ENCODE results near the gene TENM3.

Gene TENM3

GRCh38 chr4:182255441-182256190 is 12.4 kb downstream of the TENM3 start:
- no peak for DNase-seq

GRCh38 chr4:182257016-182257415 is 13.8 kb downstream of the TENM3 start:
- no peak for DNase-seq

GRCh38 chr4:182257503-182257902 is 14.3 kb downstream of the TENM3 start:
- no peak for DNase-seq

GRCh38 chr4:182258441-182259000 is 15.3 kb downstream of the TENM3 start:
- no peak for DNase-seq

- DNase-seq = no peak
Measured at GRCh38 chr4:182261651-182262223, 18.5 kb downstream of the TENM3 start.

- no peak for DNase-seq
Measured at GRCh38 chr4:182263562-182263961, 20.4 kb downstream of the TENM3 start.

- DNase-seq = no peak
Measured at GRCh38 chr4:182264139-182264752, 21.0 kb downstream of the TENM3 start.

- no peak for DNase-seq
Measured at GRCh38 chr4:182265881-182266280, 22.7 kb downstream of the TENM3 start.

GRCh38 chr4:182267048-182267447 is 23.8 kb downstream of the TENM3 start:
- DNase-seq = no peak

- no peak for DNase-seq
Measured at GRCh38 chr4:182268966-182269365, 25.8 kb downstream of the TENM3 start.

GRCh38 chr4:182271731-182272130 is 28.5 kb downstream of the TENM3 start:
- no peak for DNase-seq

- DNase-seq = no peak
Measured at GRCh38 chr4:182272151-182272550, 28.9 kb downstream of the TENM3 start.

- DNase-seq = no peak
Measured at GRCh38 chr4:182273191-182273935, 30.2 kb downstream of the TENM3 start.

- no peak for DNase-seq
Measured at GRCh38 chr4:182276210-182277109, 33.3 kb downstream of the TENM3 start.

GRCh38 chr4:182277377-182277776 is 34.2 kb downstream of the TENM3 start:
- DNase-seq = no peak

- DNase-seq = no peak
Measured at GRCh38 chr4:182278729-182279128, 35.5 kb downstream of the TENM3 start.

- no peak for DNase-seq
Measured at GRCh38 chr4:182280436-182281111, 37.4 kb downstream of the TENM3 start.

GRCh38 chr4:182286035-182286434 is 42.8 kb downstream of the TENM3 start:
- DNase-seq = no peak

- DNase-seq = no peak
Measured at GRCh38 chr4:182286931-182287330, 43.7 kb downstream of the TENM3 start.

- DNase-seq = no peak
Measured at GRCh38 chr4:182288534-182288933, 45.3 kb downstream of the TENM3 start.

GRCh38 chr4:182289809-182290208 is 46.6 kb downstream of the TENM3 start:
- no peak for DNase-seq

GRCh38 chr4:182291175-182291574 is 48.0 kb downstream of the TENM3 start:
- no peak for DNase-seq
